ENCODE measurements around the gene NDP.
"Not testable (repeated sequence)": the region's sequence is repeated elsewhere in the genome, so short reads cannot be mapped to it uniquely, and the experiment has no call there.

NDP gene

GRCh38 chrX:43971966-43972961 lies 926 bp downstream of the NDP start:
- H3K27ac ChIP-seq: no peak overlapping the region
- H3K4me3 ChIP-seq: peak overlapping the region in 1 of 7 experiments; percentile 27

GRCh38 chrX:43970528-43970927 lies 2.7 kb downstream of the NDP start:
- H3K4me3 ChIP-seq: no peak overlapping the region
- H3K27ac ChIP-seq: no peak overlapping the region

GRCh38 chrX:43969504-43970501 lies 3.4 kb downstream of the NDP start:
- H3K27ac ChIP-seq: peak overlapping the region in 2 of 21 experiments; percentile 30 to 33

GRCh38 chrX:43968359-43968781 lies 4.8 kb downstream of the NDP start:
- Histone ChIP-seq H3K4me3 (no peak overlapping the region), H3K27ac (no peak overlapping the region)

More at GRCh38 chrX:43969504-43970501, 3.4 kb downstream of the NDP start:
- no peak overlapping the region for H3K4me3 ChIP-seq

GRCh38 chrX:43964936-43965335 lies 8.3 kb downstream of the NDP start:
- H3K4me3 ChIP-seq: no peak overlapping the region
- H3K27ac ChIP-seq: no peak overlapping the region

- no peak overlapping the region for H3K4me3 ChIP-seq
- H3K27ac ChIP-seq: no peak overlapping the region
These were observed 9.5 kb downstream of the NDP start for GRCh38 chrX:43963726-43964125.

- no peak overlapping the region for H3K27ac ChIP-seq
- no peak overlapping the region for H3K4me3 ChIP-seq
These were observed 10.6 kb downstream of the NDP start for GRCh38 chrX:43962636-43963035.

- Histone ChIP-seq H3K4me3 (no peak overlapping the region), H3K27ac (no peak overlapping the region)
These were observed 11.5 kb downstream of the NDP start for GRCh38 chrX:43961699-43962098.

- H3K4me3 ChIP-seq: no peak overlapping the region
- H3K27ac ChIP-seq: no peak overlapping the region
These were observed 14.7 kb downstream of the NDP start for GRCh38 chrX:43958529-43958928.

GRCh38 chrX:43956034-43956433 lies 17.2 kb downstream of the NDP start:
- Histone ChIP-seq H3K27ac (no peak overlapping the region), H3K4me3 (no peak overlapping the region)

GRCh38 chrX:43953218-43953617 lies 20.0 kb downstream of the NDP start:
- Histone ChIP-seq H3K27ac (no peak overlapping the region), H3K4me3 (no peak overlapping the region)

- Histone ChIP-seq H3K4me3 (no peak overlapping the region), H3K27ac (no peak overlapping the region)
These were observed 23.5 kb downstream of the NDP start for GRCh38 chrX:43949669-43950068.

GRCh38 chrX:43940816-43941474 lies 32.2 kb downstream of the NDP start:
- no peak overlapping the region for H3K27ac ChIP-seq
- H3K4me3 ChIP-seq: no peak overlapping the region

- Histone ChIP-seq H3K4me3 (no peak overlapping the region), H3K27ac (no peak overlapping the region)
These were observed 33.8 kb downstream of the NDP start for GRCh38 chrX:43939187-43939926.

GRCh38 chrX:43922032-43922431 lies 51.2 kb downstream of the NDP start:
- H3K4me3 ChIP-seq, H3K27ac ChIP-seq: not testable (repeated sequence)

GRCh38 chrX:43910772-43911171 lies 62.4 kb downstream of the NDP start:
- H3K4me3 ChIP-seq, H3K27ac ChIP-seq: not testable (repeated sequence)

GRCh38 chrX:43910012-43910411 lies 63.2 kb downstream of the NDP start:
- Histone ChIP-seq H3K4me3 (no peak overlapping the region), H3K27ac (no peak overlapping the region)

GRCh38 chrX:43909141-43909540 lies 64.0 kb downstream of the NDP start:
- no peak overlapping the region for H3K27ac ChIP-seq
- no peak overlapping the region for H3K4me3 ChIP-seq

All from skin epidermis (tissue), 12 donors.